HG03139 (cell line): ENCODE measurements around the gene ZBTB2.

Source experiments
- ATAC-seq: cut with Tn5 transposase; IDR thresholded peaks from one replicate; pipeline ENCODE4 v1.9.1; 2021; ENCODE audit not compliant: unreplicated experiment

Gene ZBTB2

GRCh38 chr6:151391471-151392413, at the start of gene ZBTB2:
Gene ZBTB2 (minus strand): TSS chr6:151391559. CDS start chr6:151373637, 17,922 bp downstream.
- ATAC-seq = peak; percentile 7

- ATAC-seq = no peak
These were observed 49.6 kb upstream of the ZBTB2 start for GRCh38 chr6:151440930-151441329.

GRCh38 chr6:151440498-151440897, 49.1 kb upstream of the ZBTB2 start:
- ATAC-seq = no peak

GRCh38 chr6:151437401-151437800, 46.0 kb upstream of the ZBTB2 start:
- no peak for ATAC-seq

GRCh38 chr6:151436802-151437201, 45.4 kb upstream of the ZBTB2 start:
- ATAC-seq = no peak

GRCh38 chr6:151436300-151436699, 44.9 kb upstream of the ZBTB2 start:
- ATAC-seq = no peak

GRCh38 chr6:151434369-151434768, 43.0 kb upstream of the ZBTB2 start:
- ATAC-seq = no peak

GRCh38 chr6:151432651-151433050, 41.3 kb upstream of the ZBTB2 start:
- no peak for ATAC-seq

- no peak for ATAC-seq
These were observed 40.0 kb upstream of the ZBTB2 start for GRCh38 chr6:151431337-151431736.

- ATAC-seq = no peak
These were observed 39.5 kb upstream of the ZBTB2 start for GRCh38 chr6:151430886-151431285.

GRCh38 chr6:151428093-151428735, 36.9 kb upstream of the ZBTB2 start:
- ATAC-seq = no peak

- ATAC-seq = no peak
These were observed 34.2 kb upstream of the ZBTB2 start for GRCh38 chr6:151425561-151425960.

- no peak for ATAC-seq
These were observed 31.6 kb upstream of the ZBTB2 start for GRCh38 chr6:151422981-151423380.

GRCh38 chr6:151417477-151417876, 26.1 kb upstream of the ZBTB2 start:
- ATAC-seq = no peak

GRCh38 chr6:151414641-151415260, 23.4 kb upstream of the ZBTB2 start:
- no peak for ATAC-seq

- ATAC-seq = no peak
These were observed 22.2 kb upstream of the ZBTB2 start for GRCh38 chr6:151413372-151414145.

GRCh38 chr6:151412909-151413308, 21.6 kb upstream of the ZBTB2 start:
- no peak for ATAC-seq

GRCh38 chr6:151409679-151410078, 18.3 kb upstream of the ZBTB2 start:
- no peak for ATAC-seq

- no peak for ATAC-seq
These were observed 17.9 kb upstream of the ZBTB2 start for GRCh38 chr6:151409260-151409659.

GRCh38 chr6:151408858-151409257, 17.5 kb upstream of the ZBTB2 start:
- no peak for ATAC-seq

- ATAC-seq = no peak
These were observed 12.6 kb upstream of the ZBTB2 start for GRCh38 chr6:151403919-151404308.
